Bronchial epithelial cell (primary cell): Measurements from ENCODE around the gene TNP2. TPM values are rescaled to one million over a fixed set of nuclear protein-coding genes. Genes with fewer than 3 reads are reported as not detected.
"Not testable (repeated sequence)": the region's sequence is repeated elsewhere in the genome, so short reads cannot be mapped to it uniquely, and the experiment has no call there.

Source experiments
- DNase-seq: peaks from one replicate; pipeline ENCODE4 v3.0.0-alpha.2; 2010; ENCODE audit warnings: low read depth
- FAIRE-seq: peaks from 2 replicates; lab custom pipeline; 2011; peaks lifted over from hg19 to GRCh38; lab: Jason Lieb, UNC
- H3K27me3 ChIP-seq: 2 replicates; pipeline ENCODE4 v1.5.1; 2011; ENCODE audit warnings: low read length; ENCODE audit not compliant: control insufficient read depth, insufficient read depth
- H3K36me3 ChIP-seq: 2 replicates; pipeline ENCODE4 v1.5.1; 2011; ENCODE audit warnings: low read length; ENCODE audit not compliant: control insufficient read depth, insufficient read depth
- H3K4me3 ChIP-seq: 2 replicates; pipeline ENCODE4 v1.5.1; 2011; ENCODE audit warnings: mild to moderate bottlenecking, low read depth, low read length, control low read depth
- CTCF ChIP-seq: IDR thresholded peaks from 2 replicates; pipeline ENCODE4 v1.5.1; 2011; ENCODE audit warnings: mild to moderate bottlenecking, moderate library complexity, low read length, control low read depth, inconsistent platforms; ENCODE audit not compliant: insufficient read depth, severe bottlenecking
- total RNA-seq: library from RNA; depleted of rRNA; stranded (reverse); fragments of >200 nt; gene quantifications from 2 replicates; pipeline ENCODE4 v1.2.1, GENCODE V29; 2014

The TNP2 gene
- total RNA-seq, 1 donor from 2014 or later, result not detected

DNA sequence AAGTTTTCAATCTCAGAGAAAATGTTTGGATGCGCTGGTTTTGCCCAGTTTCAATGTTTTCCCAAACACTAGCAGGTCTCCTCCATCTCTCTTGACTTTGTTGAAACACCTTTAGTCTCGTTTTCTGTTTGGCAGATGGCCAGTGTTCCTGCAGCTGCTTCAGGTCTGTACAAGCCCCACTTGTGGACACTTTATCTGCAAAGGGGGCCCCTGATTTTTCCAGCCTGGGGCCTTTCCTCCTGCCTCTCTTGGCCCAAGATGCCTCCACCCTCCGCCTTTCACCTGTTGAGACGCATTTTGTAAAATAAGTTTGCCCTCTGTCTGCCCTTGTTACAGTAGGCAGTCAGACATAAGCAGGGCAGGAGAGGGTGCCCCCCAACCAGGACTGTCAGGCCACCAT, 33.9 kb upstream of the TNP2 start:
- Histone ChIP-seq H3K36me3 (no peaks in the 10 kb centered on the region), H3K4me3 (no peak overlapping the region), H3K27me3 (no peaks in the 10 kb centered on the region)
- TF ChIP-seq CTCF, result no peak
- FAIRE-seq, result no peak
- DNase-seq, result peak; percentile 51

DNA sequence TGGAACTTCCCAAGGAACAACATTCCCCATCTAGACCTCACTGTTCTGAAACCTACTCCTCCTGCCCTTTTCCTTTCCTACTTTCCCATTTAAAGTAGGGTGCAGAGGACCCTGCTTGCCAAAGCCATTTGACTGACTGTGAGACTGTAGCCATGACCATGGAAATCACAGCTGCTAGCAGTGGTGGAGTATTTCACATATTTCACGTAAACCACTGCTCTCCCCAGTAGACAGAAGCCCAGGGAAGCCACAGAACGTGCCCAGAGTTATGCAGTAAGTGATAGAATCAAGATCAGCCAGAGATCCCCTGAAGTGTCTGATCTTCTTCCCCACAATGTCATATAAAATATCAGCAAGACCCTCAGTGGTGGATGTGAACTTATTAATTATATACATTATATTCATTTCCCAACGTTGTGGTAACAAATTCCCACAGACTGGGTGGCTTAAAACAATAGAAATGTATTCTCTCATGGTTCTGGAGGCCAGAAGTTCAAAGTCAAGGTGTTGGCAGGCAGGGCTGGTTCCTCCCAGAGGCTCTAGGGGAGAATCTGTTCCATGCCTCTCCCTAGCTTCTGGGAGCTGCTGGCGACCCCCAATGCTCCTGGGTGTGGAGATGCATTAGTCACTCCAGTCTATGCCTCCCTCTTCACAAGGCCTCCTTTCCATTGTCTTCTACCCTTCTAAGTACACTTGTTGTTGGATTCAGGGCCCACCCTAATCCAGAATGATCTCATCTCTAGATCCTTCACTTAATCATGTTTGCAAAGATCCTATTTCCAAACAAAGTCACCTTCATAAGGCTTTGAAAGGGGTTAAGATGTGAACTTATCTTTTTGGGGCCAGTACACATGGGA, 32.7 kb upstream of the TNP2 start:
- FAIRE-seq, result no peak
- no peak for TF ChIP-seq CTCF
- H3K4me3 ChIP-seq, result no peak overlapping the region
- no peaks in the 10 kb centered on the region for H3K27me3 ChIP-seq
- DNase-seq, result no peak
- H3K36me3 ChIP-seq, result no peaks in the 10 kb centered on the region

GRCh38 chr16:11300560-11300892, 31.4 kb upstream of the TNP2 start:
- FAIRE-seq (no peak), DNase-seq (no peak)
- TF ChIP-seq CTCF, result no peak
- Histone ChIP-seq H3K27me3 (no peaks in the 10 kb centered on the region), H3K36me3 (no peaks in the 10 kb centered on the region), H3K4me3 (no peak overlapping the region)

DNA sequence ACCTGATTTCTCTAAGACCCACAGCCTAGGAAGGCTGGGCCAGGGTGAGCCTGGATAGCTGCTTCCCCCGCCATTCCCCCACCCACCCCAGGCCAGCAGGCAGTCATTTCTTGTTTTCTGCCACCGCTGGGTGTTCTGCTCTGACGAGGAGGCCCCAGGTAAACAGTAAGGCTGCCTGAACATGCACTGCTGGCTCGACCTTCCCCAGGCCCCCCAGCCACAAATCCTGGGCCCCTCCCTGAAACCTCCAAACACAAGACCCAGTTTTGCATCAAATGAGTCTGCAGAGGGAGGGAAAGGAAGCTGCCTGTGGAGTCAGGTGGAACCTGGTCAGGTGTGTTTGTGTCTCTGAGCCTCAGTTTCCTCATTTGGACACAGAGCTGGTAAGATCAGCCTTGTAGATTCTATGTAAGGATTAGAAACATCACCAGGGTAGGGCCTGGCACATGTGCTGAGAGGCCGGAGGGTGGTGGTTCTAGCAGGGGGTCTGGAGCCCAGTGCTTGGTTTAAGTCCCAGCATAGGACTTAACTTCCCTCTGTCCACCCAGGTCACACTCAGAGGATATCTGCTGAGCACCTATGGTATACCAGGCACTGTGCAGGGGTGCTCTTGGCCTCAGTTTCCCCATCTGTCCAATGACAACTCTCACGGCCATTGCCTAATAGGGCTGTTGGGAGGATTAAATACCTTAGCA, 30.9 kb upstream of the TNP2 start:
- FAIRE-seq, result no peak
- no peaks in the 10 kb centered on the region for H3K36me3 ChIP-seq
- no peak overlapping the region for H3K4me3 ChIP-seq
- DNase-seq, result no peak
- TF ChIP-seq CTCF, result no peak
- no peaks in the 10 kb centered on the region for H3K27me3 ChIP-seq

GRCh38 chr16:11298950-11299547, 29.9 kb upstream of the TNP2 start:
- FAIRE-seq, H3K27me3 ChIP-seq, H3K36me3 ChIP-seq: not testable (repeated sequence)

More at GRCh38 chr16:11298950-11299547, 29.9 kb upstream of the TNP2 start:
- not testable (repeated sequence) for H3K4me3 ChIP-seq, DNase-seq
